A673 (cell line): Measurements from ENCODE around the gene ADSL. TPM values are rescaled to one million over a fixed set of nuclear protein-coding genes. Genes with fewer than 3 reads are reported as not detected.

ENCODE experiments used
- BruUV-seq: library from RNA; stranded (reverse); fragments of 400-500 nt; replicated peaks from 2 replicates; lab custom pipeline; 2021; lab: Mats Ljungman, UMichigan
- CTCF ChIA-PET: fragments of 300-600 bp; sonication (Branson Sonifier 250); formaldehyde crosslinking; loops from one replicate; lab custom pipeline; 2022; ENCODE audit warnings: antibody characterized with exemption; lab: Charles Lee
- POLR2A ChIA-PET: fragments of 300-600 bp; sonication (Branson Sonifier 250); formaldehyde crosslinking; loops from one replicate; lab custom pipeline; 2022; ENCODE audit warnings: antibody characterized with exemption; ENCODE audit not compliant: low non-redundant PET; lab: Charles Lee
- DNase-seq: peaks from one replicate; pipeline ENCODE4 v3.0.0-alpha.2; 2015; ENCODE audit warnings: low spot score
- H3K27ac ChIP-seq: fragments of 200-600 bp; sonication (generic); 2 replicates; pipeline ENCODE4 v1.5.1; 2016; ENCODE audit warnings: mixed run types, low read depth, mild to moderate bottlenecking, mixed read lengths, antibody characterized with exemption, low read length; ENCODE audit not compliant: poor library complexity, severe bottlenecking
- H3K27me3 ChIP-seq: fragments of 200-600 bp; sonication (generic); replicated peaks from 2 replicates; pipeline ENCODE4 v1.6.1; 2017; ENCODE audit warnings: mixed run types, low read depth, mild to moderate bottlenecking, mixed read lengths, antibody characterized with exemption, low read length; ENCODE audit not compliant: insufficient read depth, poor library complexity
- H3K36me3 ChIP-seq: fragments of 200-600 bp; sonication (generic); 2 replicates; pipeline ENCODE4 v1.6.1; 2016; ENCODE audit warnings: mixed run types, mild to moderate bottlenecking, mixed read lengths, antibody characterized with exemption, low read length; ENCODE audit not compliant: insufficient read depth, poor library complexity, severe bottlenecking
- H3K4me1 ChIP-seq: fragments of 200-600 bp; sonication (generic); 2 replicates; pipeline ENCODE4 v1.6.1; 2017; ENCODE audit warnings: mixed run types, mild to moderate bottlenecking, mixed read lengths, antibody characterized with exemption, low read length; ENCODE audit not compliant: insufficient read depth, poor library complexity, severe bottlenecking
- H3K4me3 ChIP-seq: fragments of 200-600 bp; sonication (generic); 2 replicates; pipeline ENCODE4 v1.5.1; 2016; ENCODE audit warnings: low read depth, mixed run types, mild to moderate bottlenecking, mixed read lengths, low read length; ENCODE audit not compliant: poor library complexity, severe bottlenecking
- H3K9me3 ChIP-seq: fragments of 200-600 bp; sonication (generic); 2 replicates; pipeline ENCODE4 v1.6.1; 2016; ENCODE audit warnings: mixed run types, low read depth, mild to moderate bottlenecking, mixed read lengths, antibody characterized with exemption, low read length; ENCODE audit not compliant: poor library complexity, severe bottlenecking
- CTCF ChIP-seq: fragments of 300-800, 200-600 bp; sonication (generic); conservative IDR thresholded peaks from 2 replicates; pipeline ENCODE4 v1.5.1; 2017; ENCODE audit warnings: low read depth, mild to moderate bottlenecking, antibody characterized with exemption, low read length, moderate library complexity, mixed read lengths
- EZH2 ChIP-seq: fragments of 200-600 bp; sonication (generic); IDR thresholded peaks from 2 replicates; pipeline ENCODE4 v1.6.1; 2017; ENCODE audit warnings: borderline replicate concordance, low read depth, mild to moderate bottlenecking, mixed read lengths, antibody characterized with exemption, low read length; ENCODE audit not compliant: poor library complexity, severe bottlenecking
- intact Hi-C: fragments of 100-400 bp; cut with micrococcal nuclease; formaldehyde crosslinking; loops from one replicate; pipeline ENCODE4 v1.10.0; 2022; ENCODE audit not compliant: unreplicated experiment
- total RNA-seq: library from RNA; stranded (reverse); gene quantifications from 2 replicates; pipeline ENCODE4 v1.2.3, GENCODE V29; 2021

The ADSL gene
- total RNA-seq, 1 experiment from 2014 or later: 133 TPM

DNA sequence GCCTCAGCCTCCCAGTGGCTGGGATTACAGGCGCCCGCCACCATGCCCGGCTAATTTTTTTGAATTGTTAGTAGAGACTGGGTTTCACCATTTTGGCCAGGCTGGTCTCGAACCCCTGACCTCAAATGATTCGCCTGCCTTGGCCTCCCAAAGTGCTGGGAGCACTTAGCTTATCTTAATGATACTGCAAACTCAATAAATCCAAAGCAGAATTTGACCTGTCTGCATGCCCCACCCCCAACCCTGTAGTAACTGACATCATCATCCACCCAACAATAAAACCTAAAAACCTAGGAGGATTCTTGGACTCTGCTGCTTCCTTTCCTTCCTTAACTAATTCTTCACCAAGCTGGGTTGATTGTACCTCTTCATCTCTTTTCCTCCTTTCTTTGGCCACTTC lies 6.3 kb upstream of the ADSL start:
- no peak for TF ChIP-seq CTCF
- TF ChIP-seq EZH2: no peak
- ChIA-PET POLR2A (no interaction called here), CTCF (no interaction called here)
- Histone ChIP-seq H3K4me3 (no peak overlapping the region), H3K27me3 (no peaks in the 10 kb centered on the region), H3K36me3 (no peaks in the 10 kb centered on the region), H3K27ac (no peak overlapping the region), H3K4me1 (peaks cover 11% of the 10 kb centered on the region), H3K9me3 (no peaks in the 10 kb centered on the region)
- DNase-seq: no peak
- intact Hi-C loops: loop anchor here (10.0 kb wide), 1 partner anchor 805 kb away; the partner anchor contains the start of gene RPS19BP1
- BruUV-seq: no TSS peak

GRCh38 chr22:40341604-40342003 lies 4.7 kb upstream of the ADSL start:
- Histone ChIP-seq H3K27ac (no peak overlapping the region), H3K36me3 (no peaks in the 10 kb centered on the region), H3K4me1 (no peaks in the 10 kb centered on the region), H3K27me3 (no peaks in the 10 kb centered on the region), H3K9me3 (no peaks in the 10 kb centered on the region), H3K4me3 (no peak overlapping the region)
- ChIA-PET CTCF (no interaction called here), POLR2A (no interaction called here)
- intact Hi-C loops: loop anchor here (10.0 kb wide), 1 partner anchor 807 kb away; the partner anchor contains the start of gene RPS19BP1
- TF ChIP-seq EZH2 (no peak), CTCF (no peak)
- no TSS peak for BruUV-seq
- DNase-seq: no peak

GRCh38 chr22:40342521-40342920 lies 3.8 kb upstream of the ADSL start:
- Histone ChIP-seq H3K4me1 (peaks cover 6% of the 10 kb centered on the region), H3K27me3 (no peaks in the 10 kb centered on the region), H3K4me3 (no peak overlapping the region), H3K36me3 (no peaks in the 10 kb centered on the region), H3K27ac (no peak overlapping the region), H3K9me3 (no peaks in the 10 kb centered on the region)
- intact Hi-C loops: loop anchor here (10.0 kb wide), 1 partner anchor 808 kb away; the partner anchor contains the start of gene RPS19BP1
- POLR2A ChIA-PET: no interaction called here
- CTCF ChIA-PET: no interaction called here
- no TSS peak for BruUV-seq
- DNase-seq: no peak
- TF ChIP-seq EZH2 (no peak), CTCF (no peak)
